Measurements from ENCODE around the gene ERN1.
"Not testable (repeated sequence)": the region's sequence is repeated elsewhere in the genome, so short reads cannot be mapped to it uniquely, and the experiment has no call there.

The ERN1 gene

DNA sequence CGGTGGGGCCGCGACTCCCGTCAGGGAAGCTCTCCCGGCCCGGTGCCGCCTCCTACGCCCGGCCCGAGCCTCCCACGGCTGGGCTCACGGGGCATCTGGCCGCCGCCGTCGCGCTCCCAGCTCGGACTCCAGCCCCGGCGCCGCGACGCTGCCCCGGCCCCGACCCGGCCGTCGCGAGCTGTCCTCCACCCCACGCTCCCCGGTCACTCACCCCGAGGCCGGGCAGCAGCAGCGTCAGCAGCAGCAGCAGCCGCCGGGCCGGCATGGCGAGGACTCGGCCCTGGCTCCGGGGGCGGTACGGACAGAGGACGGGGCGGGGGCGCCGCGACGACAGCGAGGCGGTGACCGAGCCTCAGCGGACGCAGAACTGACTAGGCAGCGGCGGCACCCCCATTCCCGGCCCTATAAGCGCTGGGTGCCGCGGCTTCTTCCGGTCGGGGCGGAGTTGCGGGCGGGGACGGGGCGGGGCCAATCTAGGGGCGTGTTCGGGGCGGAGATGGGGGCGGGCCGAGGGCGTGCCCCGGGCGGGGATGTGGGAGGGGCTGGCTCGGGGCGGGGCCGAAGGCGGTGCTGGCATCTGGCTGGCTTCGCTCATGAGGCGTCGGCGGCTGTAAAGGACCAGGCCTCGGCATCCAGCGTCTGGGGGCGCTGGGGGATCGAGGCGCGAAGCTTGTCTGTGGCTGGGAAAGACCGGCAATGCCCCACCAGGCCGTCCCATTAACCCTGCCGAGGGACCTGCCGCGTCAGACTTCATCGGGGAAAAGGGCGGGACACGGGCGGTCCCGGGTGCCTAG is at the start of gene ERN1:
TSS of gene ERN1 (minus strand) at position 380 of the 794 bp plus-strand sequence. CDS start at position 265, 115 bp downstream.
- peak; percentile 91 for DNase-seq (ENCODE audit: low spot score)

DNA sequence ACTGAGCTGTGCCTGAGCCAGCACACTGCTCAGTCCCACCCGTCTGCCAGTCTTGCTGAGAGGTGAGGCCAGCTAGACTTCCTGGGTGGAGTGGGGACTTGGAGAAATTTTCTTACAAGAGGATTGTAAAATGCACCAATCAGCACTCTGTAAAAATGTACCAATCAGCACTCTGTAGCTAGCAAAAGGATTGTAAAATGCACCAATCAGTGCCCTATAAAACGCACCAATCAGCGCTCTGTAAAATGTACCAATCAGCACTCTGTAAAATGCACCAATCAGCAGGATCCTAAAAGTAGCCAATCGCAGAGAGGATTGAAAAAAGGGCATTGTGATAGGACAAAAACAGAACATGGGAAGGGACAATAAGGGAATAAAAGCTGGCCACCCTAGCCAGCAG is 49.1 kb upstream of the ERN1 start:
- not testable (repeated sequence) for DNase-seq (ENCODE audit: low spot score)

DNA sequence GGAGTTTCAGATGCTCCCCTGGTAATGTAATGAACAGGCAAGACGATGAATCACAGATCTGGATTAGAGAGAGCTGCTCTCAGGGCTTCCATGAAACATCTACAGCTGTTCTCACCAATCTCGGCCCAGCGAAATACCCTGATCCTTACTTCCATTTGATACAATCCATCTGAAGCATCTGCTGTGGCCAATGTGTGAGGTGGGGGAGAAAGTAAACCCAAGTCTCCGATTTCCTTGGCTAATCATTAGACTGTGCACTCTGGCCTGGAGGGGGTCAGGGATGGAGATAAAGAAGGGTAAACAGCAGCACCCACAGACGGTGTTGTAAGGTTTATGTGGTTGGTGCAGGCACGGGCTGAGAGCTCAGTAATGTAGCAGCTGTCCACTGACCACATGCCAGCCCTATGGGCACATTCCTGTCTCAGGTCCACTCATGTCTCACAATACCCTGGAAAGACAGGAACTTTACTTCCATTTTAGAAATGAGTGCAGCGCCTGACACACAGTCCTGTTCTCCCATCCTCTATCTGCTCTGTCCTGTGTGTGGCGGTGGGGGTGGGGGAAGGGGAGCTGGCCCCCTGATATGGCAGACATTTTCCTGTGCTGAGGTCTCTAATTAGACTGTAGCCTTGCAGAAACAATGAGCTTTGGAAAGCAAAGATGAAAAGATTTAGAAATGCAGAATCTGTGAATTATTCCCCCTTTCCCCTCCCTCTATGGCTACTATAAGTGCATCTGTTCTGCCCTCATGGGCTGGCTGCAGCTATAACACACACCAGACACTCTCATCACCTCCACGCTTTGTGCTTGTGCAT is 48.3 kb upstream of the ERN1 start:
- DNase-seq (ENCODE audit: low spot score): no peak

DNA sequence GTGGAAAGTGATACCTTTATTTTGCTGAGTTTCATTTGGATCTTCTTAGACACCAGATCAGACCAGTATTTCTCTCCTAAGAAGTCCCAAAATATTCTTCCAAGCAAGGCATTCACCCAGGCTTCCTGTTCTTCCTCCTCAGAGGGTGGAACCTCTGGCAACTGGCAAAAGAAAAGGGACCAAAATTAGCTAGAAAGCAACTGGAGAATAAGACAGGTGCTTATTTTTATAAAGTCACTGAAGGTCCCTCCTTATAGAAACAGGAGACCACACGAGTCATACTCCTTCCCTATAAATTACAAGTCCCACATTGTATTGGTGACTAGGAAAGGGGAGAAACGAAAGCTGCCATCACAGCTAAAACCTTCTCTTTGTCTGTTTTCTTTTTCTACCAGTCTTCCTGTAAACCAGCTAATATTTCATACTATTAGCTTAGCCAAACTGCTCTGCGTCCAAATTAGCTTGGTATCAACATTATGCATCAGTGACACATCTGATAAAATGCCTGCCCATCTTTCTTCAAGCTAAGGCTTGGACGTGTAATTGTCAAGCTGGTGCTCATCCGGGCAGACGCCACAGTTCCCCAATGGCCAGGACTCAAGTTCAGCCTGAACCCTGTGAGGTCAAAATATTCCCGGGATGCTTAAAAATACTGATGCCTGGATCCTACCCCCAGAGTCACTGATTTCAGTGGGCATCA is 47.5 kb upstream of the ERN1 start:
- DNase-seq (ENCODE audit: low spot score): no peak

DNA sequence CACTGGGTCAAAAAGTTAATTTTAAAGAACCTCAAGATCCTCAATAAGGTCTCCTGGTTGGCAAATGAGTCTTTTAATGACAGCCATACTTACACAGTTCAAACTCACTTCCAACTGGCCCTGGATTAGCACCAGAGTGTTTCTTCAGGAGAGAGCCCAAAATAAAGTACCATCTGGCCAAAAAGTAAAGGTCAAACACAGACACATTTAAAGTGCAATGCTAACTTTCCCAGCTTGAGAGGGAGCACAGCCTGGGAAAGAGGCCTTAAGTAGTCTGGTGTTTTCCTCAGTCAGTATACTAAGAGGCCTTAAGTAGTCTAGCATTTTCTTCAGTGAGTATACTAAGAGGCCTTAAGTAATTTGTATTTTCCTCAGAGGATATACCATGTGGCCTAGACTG is 46.6 kb upstream of the ERN1 start:
- no peak for DNase-seq (ENCODE audit: low spot score)

DNA sequence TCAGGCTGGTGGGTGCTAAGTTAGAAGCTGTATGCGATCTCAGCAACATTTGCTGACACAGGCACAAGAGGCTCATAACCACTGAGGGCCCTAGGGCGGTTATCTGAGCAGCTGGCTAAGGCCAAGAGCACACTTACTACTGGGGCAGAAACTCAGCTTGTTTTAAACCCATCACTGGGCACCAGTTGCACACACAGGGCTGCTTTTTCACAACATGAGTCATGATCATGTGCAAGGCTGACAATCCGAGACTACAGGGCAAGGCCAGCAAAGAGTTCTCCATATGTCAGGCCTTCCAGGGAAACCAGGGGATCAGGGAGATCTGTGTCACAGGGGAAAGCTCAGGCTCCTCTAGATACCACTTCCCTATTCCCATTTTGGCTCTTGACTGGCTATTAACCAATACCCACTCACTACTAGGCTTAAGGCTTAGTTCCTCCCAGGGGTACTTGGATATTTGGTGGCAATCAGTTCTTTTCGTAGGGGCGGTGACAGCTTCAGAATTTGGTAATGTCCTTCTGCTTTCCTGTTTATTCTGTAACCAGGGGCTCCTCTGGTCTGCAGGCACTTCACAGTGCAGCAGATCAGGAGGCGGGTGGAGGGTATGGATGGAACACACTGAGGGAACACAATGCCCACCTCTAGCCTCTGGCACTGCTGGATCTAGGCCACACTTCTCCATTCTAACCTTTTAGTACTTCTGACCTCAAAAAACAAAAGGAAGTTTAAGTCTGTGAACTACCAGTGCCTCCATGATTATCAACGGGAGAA is 44.9 kb upstream of the ERN1 start:
- no peak for DNase-seq (ENCODE audit: low spot score)

DNA sequence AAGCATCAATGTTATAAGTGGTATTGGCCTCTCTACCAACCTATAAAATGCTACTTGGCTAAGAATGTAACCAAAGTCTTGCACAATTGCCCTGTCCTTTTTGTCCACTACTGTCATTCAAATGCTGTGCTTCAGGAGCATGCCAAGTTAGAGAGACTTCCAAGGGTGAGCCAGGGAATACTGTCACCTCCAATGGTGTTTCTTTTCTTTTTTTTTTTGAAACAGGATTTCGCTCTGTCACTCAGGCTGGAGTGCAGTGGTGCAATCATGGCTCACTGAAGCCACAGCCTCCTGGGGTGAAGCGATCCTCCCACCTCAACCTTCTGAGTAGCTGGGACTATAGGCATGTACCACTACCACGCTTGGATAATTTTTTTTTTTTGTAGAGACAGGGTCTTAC is 43.7 kb upstream of the ERN1 start:
- no peak for DNase-seq (ENCODE audit: low spot score)

DNA sequence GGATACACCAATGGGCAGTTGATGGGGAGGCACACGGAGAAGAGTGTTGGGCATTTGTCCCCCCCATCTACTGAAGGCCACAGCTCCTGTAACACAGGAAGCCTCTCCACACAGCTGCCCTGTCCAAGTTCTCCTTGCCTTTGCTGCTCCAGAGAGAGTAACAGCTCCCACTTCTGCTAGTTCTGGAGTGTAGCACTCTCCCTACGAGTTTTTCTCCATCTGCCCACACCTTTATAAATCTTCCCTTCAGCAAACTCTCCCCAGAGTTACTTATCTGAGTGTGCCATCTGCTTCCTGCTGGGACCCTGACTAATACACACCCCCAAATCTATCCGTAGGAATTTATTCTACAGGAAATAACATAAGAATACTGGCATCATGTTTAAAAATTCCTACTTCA is 42.6 kb upstream of the ERN1 start:
- DNase-seq (ENCODE audit: low spot score): no peak

DNA sequence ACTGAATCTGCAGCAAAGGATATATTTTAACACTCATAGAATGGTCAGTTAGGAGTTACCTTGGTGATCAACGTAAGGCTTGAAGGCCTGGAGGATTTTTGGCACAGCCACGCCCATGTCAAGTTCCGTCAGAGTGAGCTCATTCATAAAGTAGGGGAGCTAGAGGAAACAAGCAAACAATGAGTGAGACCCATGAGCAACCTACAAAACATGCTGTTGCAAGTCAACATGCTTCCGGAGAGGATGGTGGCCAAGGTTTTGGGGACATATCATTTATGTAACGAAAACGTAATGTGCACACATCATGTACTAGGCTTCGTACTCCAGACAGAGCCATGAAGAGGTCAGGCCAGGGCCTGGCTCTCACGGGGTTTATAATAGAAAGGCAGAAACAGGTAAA is 41.1 kb upstream of the ERN1 start:
- DNase-seq (ENCODE audit: low spot score): no peak

DNA sequence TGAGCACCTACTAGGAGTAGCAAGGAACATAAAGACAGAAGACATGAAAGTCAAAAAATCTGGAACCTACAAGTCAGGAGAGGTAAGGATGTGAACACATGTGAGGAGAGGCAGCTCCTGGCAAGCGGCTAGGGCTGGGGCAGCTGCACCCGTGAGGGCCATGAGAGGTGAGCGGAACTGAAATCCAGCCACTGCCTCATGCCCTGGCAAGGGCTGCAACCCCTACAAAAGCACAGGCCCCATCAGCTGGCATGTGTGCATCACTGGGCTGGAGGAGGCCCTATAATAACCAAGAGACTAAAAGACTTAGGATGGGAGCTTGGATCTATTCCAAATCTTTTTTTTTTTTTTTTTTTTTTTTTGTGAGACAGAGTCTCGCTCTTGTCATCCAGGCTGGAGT is 40.3 kb upstream of the ERN1 start:
- no peak for DNase-seq (ENCODE audit: low spot score)

DNA sequence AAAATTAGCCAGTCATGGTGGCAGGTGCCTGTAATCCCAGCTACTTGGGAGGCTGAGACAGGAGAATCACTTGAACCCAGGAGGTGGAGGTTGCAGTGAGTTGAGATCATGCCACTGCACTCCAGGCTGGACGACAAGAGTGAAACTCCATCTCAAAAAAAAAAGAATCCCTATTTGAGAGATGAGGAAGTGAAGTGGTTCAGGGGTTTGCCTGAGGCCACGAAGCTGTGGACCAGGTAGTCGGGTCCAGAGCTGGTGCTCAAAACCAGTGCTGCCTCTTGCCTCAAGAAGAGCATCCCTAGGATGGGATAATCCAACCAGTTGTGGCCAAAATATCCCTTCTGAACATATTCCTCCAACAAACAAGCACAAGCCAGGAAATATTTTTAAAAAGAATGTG is 37.7 kb upstream of the ERN1 start:
- not testable (repeated sequence) for DNase-seq (ENCODE audit: low spot score)

DNA sequence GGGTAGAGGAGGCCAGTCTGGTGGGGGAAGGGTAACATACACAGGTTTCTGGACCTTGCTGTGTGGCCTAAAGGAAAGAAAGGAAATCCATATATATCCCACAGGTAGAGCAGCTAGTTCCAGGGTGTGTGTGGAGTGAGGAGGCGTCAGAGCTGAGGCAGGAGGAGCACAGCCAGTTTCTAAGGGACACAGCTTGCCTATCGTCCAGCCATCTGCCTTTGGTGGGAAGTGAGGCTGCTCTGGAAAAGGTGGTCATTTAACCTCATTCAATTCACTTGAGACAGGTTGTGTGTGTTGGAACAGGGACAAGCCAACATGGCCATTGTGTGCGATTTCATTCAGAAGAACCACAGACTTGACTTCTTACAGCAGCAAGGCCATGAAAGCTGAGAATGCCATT is 36.9 kb upstream of the ERN1 start:
- no peak for DNase-seq (ENCODE audit: low spot score)

DNA sequence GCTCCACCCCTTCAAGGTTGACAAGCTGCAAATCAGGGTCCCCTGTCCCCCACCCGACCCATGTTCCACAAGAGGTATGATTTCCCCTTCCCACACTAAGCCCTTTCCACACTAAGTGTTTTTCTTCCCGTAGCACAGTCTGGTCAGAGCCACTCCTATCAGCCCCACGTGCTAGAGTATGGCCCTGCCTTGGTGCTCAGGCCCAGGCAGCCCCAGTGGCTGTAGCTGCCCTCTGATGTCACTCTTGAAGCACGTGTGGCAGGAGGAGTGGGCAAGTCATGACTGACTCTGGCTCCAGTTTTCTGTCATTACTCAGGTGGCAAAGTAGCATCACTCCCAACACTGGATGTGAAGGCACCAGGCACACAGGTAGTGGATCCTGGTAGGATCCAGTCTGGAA is 35.4 kb upstream of the ERN1 start:
- DNase-seq (ENCODE audit: low spot score): no peak

DNA sequence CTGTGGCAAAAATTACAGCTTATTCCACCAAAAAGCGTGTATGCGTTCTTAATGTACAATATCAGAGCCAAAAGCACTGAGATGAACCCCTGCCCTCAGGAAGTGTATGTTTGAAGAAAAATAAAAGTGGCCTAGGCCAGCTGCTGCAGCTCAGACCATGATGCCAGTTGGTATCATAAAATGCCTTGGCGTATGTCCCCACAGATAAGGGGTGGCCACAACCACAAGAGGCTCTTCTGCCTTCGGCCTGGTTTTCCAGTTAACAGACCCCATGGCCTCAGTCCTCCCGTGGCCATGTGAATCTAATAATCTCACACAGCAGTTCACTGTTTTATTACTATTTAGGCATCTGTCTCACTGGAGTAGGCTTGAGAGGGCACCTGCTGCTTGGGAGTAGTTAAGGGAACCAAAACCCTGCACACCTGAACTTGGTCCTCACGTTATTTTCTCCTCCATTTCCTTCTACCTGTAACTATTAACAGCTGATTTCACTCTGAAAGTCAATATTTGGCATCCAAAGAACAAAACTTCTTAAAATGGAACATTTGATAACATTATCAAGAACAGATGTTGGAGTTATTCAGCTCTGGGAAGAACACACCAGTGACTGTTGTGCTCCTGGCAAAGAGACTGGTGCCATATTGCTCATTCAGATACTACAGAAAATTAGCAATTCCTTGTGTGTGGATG is 34.8 kb upstream of the ERN1 start:
- no peak for DNase-seq (ENCODE audit: low spot score)

DNA sequence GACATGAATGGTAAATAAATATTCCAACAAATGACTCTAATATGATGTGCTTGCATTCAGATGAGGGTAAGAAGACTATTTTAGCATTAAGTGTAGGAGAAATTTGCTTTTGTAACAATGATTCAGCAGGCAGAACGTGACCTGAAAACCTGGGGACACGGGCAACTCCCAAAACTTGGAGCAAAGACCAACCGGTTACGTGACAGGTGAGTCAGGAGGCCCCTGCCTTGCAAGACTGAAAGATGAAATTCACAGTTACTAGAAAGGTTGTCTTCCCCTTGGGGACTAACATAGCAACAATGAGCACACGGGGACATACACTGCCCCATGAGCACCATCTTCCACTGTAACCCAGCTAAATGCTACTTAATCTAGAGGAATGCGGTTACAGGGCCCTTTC is 33.5 kb upstream of the ERN1 start:
- DNase-seq (ENCODE audit: low spot score): no peak

DNA sequence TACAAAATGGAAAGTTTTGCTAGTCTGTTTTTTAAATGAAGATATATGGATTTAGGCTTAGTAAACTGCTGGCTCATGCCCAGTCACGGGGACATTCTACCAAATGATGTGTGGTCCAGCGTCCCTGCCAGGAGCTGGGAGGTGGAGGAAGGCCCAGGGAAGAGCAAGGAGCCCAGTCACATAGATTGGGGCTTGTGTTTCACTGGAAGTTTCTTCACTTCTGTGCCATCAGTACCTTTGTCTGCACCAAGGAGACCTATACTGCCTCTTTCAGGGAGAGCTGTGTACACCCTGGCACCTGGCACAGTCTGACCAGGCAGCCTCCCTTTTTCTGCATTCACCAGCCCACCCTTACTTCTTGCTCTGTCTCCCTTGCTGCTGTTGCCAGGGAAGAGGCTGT is 32.6 kb upstream of the ERN1 start:
- DNase-seq (ENCODE audit: low spot score): no peak

DNA sequence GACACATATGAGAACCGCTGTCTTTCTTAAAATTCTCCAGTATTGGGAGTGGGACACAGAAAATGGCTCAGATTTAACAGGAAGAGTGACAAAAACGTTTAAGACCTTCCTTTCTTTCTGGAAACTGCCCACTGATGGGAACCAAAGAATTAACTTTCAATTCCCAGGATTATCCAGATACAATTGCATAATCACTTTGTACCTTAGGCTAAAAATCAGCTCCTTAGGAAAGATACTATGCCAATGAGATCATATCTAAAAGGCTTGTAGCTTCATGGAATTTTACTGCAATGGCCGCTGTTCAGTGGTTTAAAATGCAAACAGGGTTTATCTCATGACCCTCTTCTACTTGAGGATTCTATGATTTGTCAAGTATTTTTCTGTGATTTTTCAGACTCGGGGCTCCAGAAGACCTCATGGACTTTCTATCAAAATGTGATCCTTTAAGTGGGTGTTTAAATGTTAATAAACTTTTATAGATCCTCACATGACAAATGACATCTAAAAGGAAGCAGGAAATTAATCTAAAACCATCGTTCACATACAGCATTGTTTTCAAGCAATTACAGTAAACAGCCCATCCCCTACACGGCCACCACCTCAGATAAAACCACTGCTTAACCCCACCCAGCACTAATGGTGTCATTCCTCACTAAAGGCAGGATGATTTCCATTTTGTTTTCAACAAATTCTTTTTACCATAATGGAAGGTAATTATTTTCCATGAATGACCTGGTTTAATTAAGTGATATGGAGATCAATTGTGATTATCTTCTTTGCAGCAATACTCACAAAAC is 31.6 kb upstream of the ERN1 start:
- DNase-seq (ENCODE audit: low spot score): no peak

DNA sequence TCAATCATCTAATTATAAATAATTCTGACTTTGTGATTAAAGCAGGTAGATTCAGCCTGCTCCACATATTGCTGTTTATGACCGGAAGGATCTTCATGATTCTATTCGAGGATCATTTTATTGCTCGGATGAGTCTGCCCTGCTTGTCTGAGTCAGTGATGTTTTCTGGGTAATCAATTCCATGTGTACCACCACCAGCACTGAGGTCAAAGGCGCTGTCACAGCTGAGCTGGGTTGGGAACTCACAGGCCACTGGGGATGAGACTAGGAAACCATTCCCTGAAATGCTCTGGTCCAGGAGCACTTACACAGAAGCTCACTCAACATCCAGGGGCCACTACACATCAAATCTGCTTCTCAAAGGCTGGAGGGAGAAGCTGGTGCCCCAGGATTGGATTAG is 30.4 kb upstream of the ERN1 start:
- no peak for DNase-seq (ENCODE audit: low spot score)

DNA sequence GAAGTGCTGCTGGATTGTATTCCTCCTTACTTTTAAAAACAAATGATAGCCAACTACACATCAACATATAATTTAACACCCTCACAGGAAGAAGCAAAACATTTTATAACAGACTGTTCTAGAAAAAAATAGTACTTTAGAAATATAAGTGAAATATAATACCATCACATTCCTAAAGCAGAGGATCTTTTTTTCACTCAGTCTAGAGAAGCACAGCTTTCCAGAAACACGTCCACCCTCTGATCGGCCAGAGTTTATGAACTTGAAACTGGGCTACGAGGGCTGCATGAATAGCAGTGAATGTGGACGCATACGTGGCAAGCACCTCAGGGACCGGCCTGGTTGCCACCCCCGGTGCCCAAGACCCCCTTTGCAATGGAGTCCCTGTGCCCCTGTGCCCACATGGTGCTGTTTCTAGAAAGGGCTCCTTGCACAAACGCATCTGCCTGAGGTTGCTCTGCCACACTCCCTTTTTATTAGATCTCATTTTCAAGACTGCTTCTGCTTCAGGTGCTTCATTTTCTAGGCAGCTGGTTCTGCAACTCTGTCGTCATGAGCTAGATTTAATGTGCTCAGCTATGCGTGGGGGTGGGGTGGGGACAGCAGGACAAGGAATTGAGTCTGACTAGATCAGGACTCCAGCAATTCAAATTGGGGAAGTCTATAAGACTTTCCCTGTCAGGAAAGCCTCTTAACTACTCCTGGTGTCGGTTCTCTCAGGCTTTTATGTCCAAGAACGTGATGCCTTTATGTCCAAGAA is 29.1 kb upstream of the ERN1 start:
- DNase-seq (ENCODE audit: low spot score): no peak

DNA sequence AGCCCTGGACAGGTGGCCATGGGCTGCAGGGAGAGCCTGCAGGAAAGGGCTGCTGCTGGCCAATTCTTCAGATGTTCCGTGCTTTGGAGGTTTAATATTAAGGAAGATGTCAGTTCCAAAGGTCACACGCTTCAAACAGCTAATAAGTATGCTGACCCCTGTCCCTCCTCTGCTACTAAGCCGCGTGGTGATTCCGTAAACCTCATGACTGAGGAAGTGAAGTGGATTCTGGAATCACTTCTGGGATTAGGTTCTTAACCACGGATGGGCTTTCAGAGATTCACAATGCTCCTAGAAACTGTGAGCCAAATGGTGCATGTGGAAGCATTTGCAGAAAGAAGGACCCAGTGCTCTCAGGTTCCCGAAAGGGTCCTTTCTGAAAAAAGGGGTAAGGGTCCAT is 28.5 kb upstream of the ERN1 start:
- no peak for DNase-seq (ENCODE audit: low spot score)

All from SW480 (cell line).